IPS DF 4.7 (cell line): ENCODE data around the gene ST3GAL3.
"Not testable (repeated sequence)": the region's sequence is repeated elsewhere in the genome, so short reads cannot be mapped to it uniquely, and the experiment has no call there.

Source experiments
- DNase-seq: peaks from one replicate; pipeline ENCODE4 v3.0.0-alpha.2; 2013; ENCODE audit warnings: low spot score; ENCODE audit errors: extremely low read depth

ST3GAL3 gene

GRCh38 chr1:43754892-43755291 is 47.6 kb downstream of the ST3GAL3 start:
- no peak for DNase-seq

GRCh38 chr1:43757343-43758053 is 50.2 kb downstream of the ST3GAL3 start:
- DNase-seq: no peak

GRCh38 chr1:43760745-43761317 is 53.5 kb downstream of the ST3GAL3 start:
- DNase-seq: no peak

GRCh38 chr1:43763497-43763973 is 56.2 kb downstream of the ST3GAL3 start:
- peak; percentile 71 for DNase-seq

GRCh38 chr1:43764581-43764980 is 57.2 kb downstream of the ST3GAL3 start:
- DNase-seq: no peak

GRCh38 chr1:43766086-43766784 is 58.9 kb downstream of the ST3GAL3 start:
- peak; percentile 33 for DNase-seq

- DNase-seq: peak; percentile 46
Observed at GRCh38 chr1:43766818-43767525, 59.6 kb downstream of the ST3GAL3 start.

GRCh38 chr1:43768168-43768567 is 60.8 kb downstream of the ST3GAL3 start:
- DNase-seq: no peak

GRCh38 chr1:43769350-43769908 is 62.1 kb downstream of the ST3GAL3 start:
- DNase-seq: no peak

GRCh38 chr1:43770111-43770510 is 62.8 kb downstream of the ST3GAL3 start:
- DNase-seq: no peak

GRCh38 chr1:43772978-43773377 is 65.6 kb downstream of the ST3GAL3 start:
- DNase-seq: no peak

GRCh38 chr1:43773821-43774220 is 66.5 kb downstream of the ST3GAL3 start:
- DNase-seq: no peak

GRCh38 chr1:43774359-43774758 is 67.0 kb downstream of the ST3GAL3 start:
- no peak for DNase-seq

GRCh38 chr1:43776043-43776761 is 68.9 kb downstream of the ST3GAL3 start:
- no peak for DNase-seq

- DNase-seq: not testable (repeated sequence)
Observed at GRCh38 chr1:43777916-43778315, 70.6 kb downstream of the ST3GAL3 start.

GRCh38 chr1:43779266-43779665 is 71.9 kb downstream of the ST3GAL3 start:
- DNase-seq: no peak

GRCh38 chr1:43779805-43780403 is 72.6 kb downstream of the ST3GAL3 start:
- DNase-seq: no peak

GRCh38 chr1:43781574-43781973 is 74.2 kb downstream of the ST3GAL3 start:
- DNase-seq: no peak

- DNase-seq: no peak
Observed at GRCh38 chr1:43783096-43783670, 75.8 kb downstream of the ST3GAL3 start.

- no peak for DNase-seq
Observed at GRCh38 chr1:43783671-43784205, 76.4 kb downstream of the ST3GAL3 start.
